PFSK-1 (cell line): ENCODE data around the gene CALML5.

ENCODE experiments used
- FOXP2 ChIP-seq: optimal IDR thresholded peaks from 2 replicates; pipeline ENCODE3; 2011; ENCODE audit warnings: borderline replicate concordance, control low read depth, inconsistent platforms; ENCODE audit not compliant: insufficient read depth; ENCODE audit errors: extremely low read length, extremely low read depth
- POLR2AphosphoS5 ChIP-seq: IDR thresholded peaks from 2 replicates; pipeline ENCODE4 v1.6.1; 2012; ENCODE audit warnings: low read depth, mild to moderate bottlenecking, control low read depth, low read length, moderate library complexity
- SIN3A ChIP-seq: IDR thresholded peaks from 2 replicates; pipeline ENCODE4 v1.6.1; 2012; ENCODE audit warnings: mild to moderate bottlenecking, low read length, moderate library complexity, borderline replicate concordance; ENCODE audit not compliant: insufficient read depth
- TAF1 ChIP-seq: IDR thresholded peaks from 2 replicates; pipeline ENCODE4 v1.6.1; 2012; ENCODE audit warnings: low read length, control low read depth, borderline replicate concordance; ENCODE audit not compliant: insufficient read depth
- TF ChIP-seq, protein P1 (sequence below), 2 experiments: IDR thresholded peaks; 2 replicates each; pipeline versions ENCODE4 v1.6.1 to v1.8.0; 2011 to 2012; ENCODE audit warnings: low read depth in 2 of 2, low read length in 2 of 2, control low read depth in 1 of 2, inconsistent platforms in 1 of 2, mild to moderate bottlenecking in 1 of 2, moderate library complexity in 1 of 2; ENCODE audit not compliant: insufficient read depth in 1 of 2

DNA sequence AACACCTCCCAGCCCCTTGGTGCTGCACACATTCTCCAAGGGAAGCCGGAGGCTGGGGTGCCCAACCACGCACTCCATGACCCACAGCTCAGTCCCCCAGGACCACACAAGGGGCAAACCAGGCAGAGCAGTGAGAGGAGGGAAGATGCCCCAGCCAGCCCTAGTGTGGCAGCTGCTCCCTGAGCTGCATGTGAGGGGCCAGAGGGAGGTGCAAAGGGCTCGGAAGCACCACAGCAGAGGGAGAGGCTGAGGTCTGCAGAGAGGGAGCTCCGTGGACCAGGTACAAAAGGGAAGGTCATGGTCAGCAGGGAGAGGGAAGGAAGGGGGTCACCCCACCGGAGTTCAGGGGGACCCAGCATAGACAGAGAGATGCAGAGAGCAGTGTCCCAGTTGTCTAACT, 1.5 kb upstream of the CALML5 start:
- TF ChIP-seq, protein P1, sequence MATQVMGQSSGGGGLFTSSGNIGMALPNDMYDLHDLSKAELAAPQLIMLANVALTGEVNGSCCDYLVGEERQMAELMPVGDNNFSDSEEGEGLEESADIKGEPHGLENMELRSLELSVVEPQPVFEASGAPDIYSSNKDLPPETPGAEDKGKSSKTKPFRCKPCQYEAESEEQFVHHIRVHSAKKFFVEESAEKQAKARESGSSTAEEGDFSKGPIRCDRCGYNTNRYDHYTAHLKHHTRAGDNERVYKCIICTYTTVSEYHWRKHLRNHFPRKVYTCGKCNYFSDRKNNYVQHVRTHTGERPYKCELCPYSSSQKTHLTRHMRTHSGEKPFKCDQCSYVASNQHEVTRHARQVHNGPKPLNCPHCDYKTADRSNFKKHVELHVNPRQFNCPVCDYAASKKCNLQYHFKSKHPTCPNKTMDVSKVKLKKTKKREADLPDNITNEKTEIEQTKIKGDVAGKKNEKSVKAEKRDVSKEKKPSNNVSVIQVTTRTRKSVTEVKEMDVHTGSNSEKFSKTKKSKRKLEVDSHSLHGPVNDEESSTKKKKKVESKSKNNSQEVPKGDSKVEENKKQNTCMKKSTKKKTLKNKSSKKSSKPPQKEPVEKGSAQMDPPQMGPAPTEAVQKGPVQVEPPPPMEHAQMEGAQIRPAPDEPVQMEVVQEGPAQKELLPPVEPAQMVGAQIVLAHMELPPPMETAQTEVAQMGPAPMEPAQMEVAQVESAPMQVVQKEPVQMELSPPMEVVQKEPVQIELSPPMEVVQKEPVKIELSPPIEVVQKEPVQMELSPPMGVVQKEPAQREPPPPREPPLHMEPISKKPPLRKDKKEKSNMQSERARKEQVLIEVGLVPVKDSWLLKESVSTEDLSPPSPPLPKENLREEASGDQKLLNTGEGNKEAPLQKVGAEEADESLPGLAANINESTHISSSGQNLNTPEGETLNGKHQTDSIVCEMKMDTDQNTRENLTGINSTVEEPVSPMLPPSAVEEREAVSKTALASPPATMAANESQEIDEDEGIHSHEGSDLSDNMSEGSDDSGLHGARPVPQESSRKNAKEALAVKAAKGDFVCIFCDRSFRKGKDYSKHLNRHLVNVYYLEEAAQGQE (IDR thresholded peaks at IDR 0.05; ENCODE audit: insufficient read depth in 1 of 2, low read depth in 2 of 2, low read length in 2 of 2): no peak
- TF ChIP-seq POLR2AphosphoS5 (no peak), TAF1 (no peak), SIN3A (no peak), FOXP2 (no peak)
